Measurements from ENCODE around the gene NF2. TPM values are rescaled to one million over a fixed set of nuclear protein-coding genes. Genes with fewer than 3 reads are reported as not detected.

NF2 gene
- total RNA-seq, 1 donor from 2014 or later: 42.4 TPM

- H3K27me3 ChIP-seq (ENCODE audit: low read depth): no peaks in the 10 kb centered on the region
- no peaks in the 10 kb centered on the region for H3K4me1 ChIP-seq
- no peak for DNase-seq
- no peak for TF ChIP-seq CTCF (IDR thresholded peaks at IDR 0.05)
- no peaks in the 10 kb centered on the region for H3K9me3 ChIP-seq
- H3K4me3 ChIP-seq: no peak overlapping the region
- H3K36me3 ChIP-seq: peaks cover 56% of the 10 kb centered on the region
- H3K27ac ChIP-seq: no peak overlapping the region
- ATAC-seq: no peak
- intact Hi-C loops (cut with DNase I): no loop called here
These were observed 37.7 kb downstream of the NF2 start for GRCh38 chr22:29641042-29641699.

DNA sequence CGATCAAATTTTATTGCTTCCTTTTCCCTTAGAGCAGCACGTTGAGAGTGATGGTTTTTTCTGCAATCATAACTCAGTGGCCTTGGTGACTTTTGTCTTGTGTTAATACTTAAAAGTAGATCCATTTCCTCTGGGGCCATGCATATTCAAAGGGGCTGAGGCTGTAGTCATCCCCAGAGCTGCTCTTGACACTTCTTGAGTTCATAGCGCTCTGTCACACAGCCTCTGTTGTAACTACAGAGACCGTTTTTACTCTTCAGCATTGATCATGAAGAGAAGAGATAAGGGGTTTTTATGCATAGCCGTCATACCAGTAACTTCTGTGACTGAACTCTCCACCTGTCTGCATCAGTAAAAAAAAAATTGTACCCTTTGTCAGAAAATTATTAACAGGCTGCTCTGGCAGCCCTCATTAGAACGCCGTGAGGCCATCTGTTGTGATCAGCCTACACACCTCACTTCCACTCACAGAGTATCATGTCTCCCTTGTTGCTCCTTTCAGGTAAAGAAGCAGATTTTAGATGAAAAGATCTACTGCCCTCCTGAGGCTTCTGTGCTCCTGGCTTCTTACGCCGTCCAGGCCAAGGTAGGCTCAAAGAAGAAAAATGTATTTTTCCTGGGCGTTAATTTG lies 38.4 kb downstream of the NF2 start:
- Histone ChIP-seq H3K9me3 (no peaks in the 10 kb centered on the region), H3K4me1 (no peaks in the 10 kb centered on the region), H3K4me3 (no peak overlapping the region), H3K27ac (no peak overlapping the region), H3K27me3 (ENCODE audit: low read depth) (no peaks in the 10 kb centered on the region), H3K36me3 (peaks cover 60% of the 10 kb centered on the region)
- TF ChIP-seq CTCF (IDR thresholded peaks at IDR 0.05): no peak
- DNase-seq (no peak), ATAC-seq (no peak)
- intact Hi-C loops (cut with DNase I): no loop called here

DNA sequence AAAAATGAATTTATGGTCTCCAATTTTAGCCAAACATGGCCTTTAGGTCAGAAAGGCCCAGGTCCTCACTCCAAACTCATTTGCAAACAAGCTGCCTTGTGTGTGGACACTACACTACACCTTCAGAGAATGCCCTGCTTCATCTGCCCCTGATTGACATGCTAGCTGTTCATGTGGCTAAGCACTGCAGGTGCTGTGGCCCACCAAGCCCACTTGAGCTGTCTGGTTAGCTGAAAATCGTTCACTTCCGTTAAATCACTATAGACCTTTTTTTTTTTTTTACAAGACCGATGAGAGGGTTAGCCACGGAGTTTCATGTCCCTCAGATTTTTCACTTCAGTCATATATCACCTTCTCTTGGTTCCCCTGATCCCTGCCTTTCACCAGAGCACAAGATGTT lies 39.3 kb downstream of the NF2 start:
- ATAC-seq (no peak), DNase-seq (no peak)
- intact Hi-C loops (cut with DNase I): no loop called here
- Histone ChIP-seq H3K4me1 (no peaks in the 10 kb centered on the region), H3K27ac (no peak overlapping the region), H3K27me3 (ENCODE audit: low read depth) (no peaks in the 10 kb centered on the region), H3K9me3 (no peaks in the 10 kb centered on the region), H3K4me3 (no peak overlapping the region), H3K36me3 (peaks cover 57% of the 10 kb centered on the region)
- no peak for TF ChIP-seq CTCF (IDR thresholded peaks at IDR 0.05)

- H3K4me3 ChIP-seq: no peak overlapping the region
- H3K27me3 ChIP-seq (ENCODE audit: low read depth): no peaks in the 10 kb centered on the region
- intact Hi-C loops (cut with DNase I): no loop called here
- H3K4me1 ChIP-seq: no peaks in the 10 kb centered on the region
- H3K9me3 ChIP-seq: no peaks in the 10 kb centered on the region
- peaks cover 41% of the 10 kb centered on the region for H3K36me3 ChIP-seq
- ATAC-seq (no peak), DNase-seq (no peak)
- no peak overlapping the region for H3K27ac ChIP-seq
- TF ChIP-seq CTCF (IDR thresholded peaks at IDR 0.05): no peak
These were observed 44.7 kb downstream of the NF2 start for GRCh38 chr22:29647954-29648737.

DNA sequence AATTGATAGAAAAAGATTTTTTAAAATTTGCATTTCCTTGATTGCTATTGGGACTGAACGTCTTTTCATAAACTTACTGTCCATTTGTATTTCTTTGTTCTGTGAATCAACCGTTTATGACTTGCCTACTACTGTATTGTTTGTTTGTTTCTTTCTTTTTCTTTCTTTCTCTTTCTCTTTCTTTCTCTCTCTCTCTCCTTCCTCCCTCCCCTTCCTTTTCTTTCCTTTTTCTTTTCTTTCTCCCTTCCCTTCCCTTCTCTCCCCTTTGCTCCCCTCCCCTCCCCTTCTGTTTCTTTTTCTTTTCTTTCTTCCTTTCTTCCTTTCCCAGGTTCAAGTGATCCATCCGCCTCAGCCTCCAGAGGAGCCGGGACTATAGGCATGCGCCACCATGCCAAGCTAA lies 46.9 kb downstream of the NF2 start:
- intact Hi-C loops (cut with DNase I): no loop called here
- Histone ChIP-seq H3K27me3 (ENCODE audit: low read depth) (no peaks in the 10 kb centered on the region), H3K4me1 (no peaks in the 10 kb centered on the region), H3K27ac (no peak overlapping the region), H3K36me3 (peaks cover 52% of the 10 kb centered on the region), H3K4me3 (no peak overlapping the region), H3K9me3 (no peaks in the 10 kb centered on the region)
- DNase-seq: no peak
- no peak for TF ChIP-seq CTCF (IDR thresholded peaks at IDR 0.05)
- no peak for ATAC-seq

Measured in lower lobe of right lung (tissue), 2 donors.